HepG2 (cell line): ENCODE data around the gene TBCD. TPM values are rescaled to one million over a fixed set of nuclear protein-coding genes. Genes with fewer than 3 reads are reported as not detected.

Source experiments
- BRF2 ChIP-seq: sonication (generic); formaldehyde crosslinking; IDR thresholded peaks from 2 replicates; pipeline ENCODE4 v1.8.1; 2022; ENCODE audit warnings: mild to moderate bottlenecking, missing genetic modification reagents
- CC2D1A ChIP-seq: sonication (generic); formaldehyde crosslinking; IDR thresholded peaks from 2 replicates; pipeline ENCODE4 v1.8.1; 2023; ENCODE audit warnings: mild to moderate bottlenecking, missing genetic modification reagents
- CHCHD3 ChIP-seq: sonication (generic); formaldehyde crosslinking; IDR thresholded peaks from 2 replicates; pipeline ENCODE4 v1.8.0; 2022; ENCODE audit warnings: mild to moderate bottlenecking, missing genetic modification reagents, moderate library complexity
- CHD4 ChIP-seq: fragments of 200-600 bp; sonication (generic); IDR thresholded peaks from 2 replicates; pipeline ENCODE4 v1.7.0; 2017; ENCODE audit warnings: mild to moderate bottlenecking, low read length, borderline replicate concordance
- ETS1 ChIP-seq: sonication (generic); formaldehyde crosslinking; IDR thresholded peaks from 2 replicates; pipeline ENCODE4 v1.4.0; 2020; ENCODE audit warnings: missing genetic modification reagents
- ETV6 ChIP-seq: sonication (generic); formaldehyde crosslinking; conservative IDR thresholded peaks from 2 replicates; pipeline ENCODE4 v1.4.0; 2020; ENCODE audit warnings: missing genetic modification reagents
- GABPB1 ChIP-seq: IDR thresholded peaks from 2 replicates; pipeline ENCODE4 v1.6.1; 2016; ENCODE audit warnings: mild to moderate bottlenecking, missing genetic modification reagents, moderate library complexity, missing compliant biosample characterization
- ISX ChIP-seq: sonication (generic); formaldehyde crosslinking; conservative IDR thresholded peaks from 2 replicates; pipeline ENCODE4 v1.5.0; 2020; ENCODE audit warnings: missing genetic modification reagents
- KLF16 ChIP-seq, 2 experiments: sonication (generic) in 1 of 2; formaldehyde crosslinking in 1 of 2; IDR thresholded peaks; 2 replicates each; pipeline versions ENCODE4 v1.6.1 to v1.8.0; 2016 to 2023; ENCODE audit warnings: missing genetic modification reagents in 2 of 2, missing compliant biosample characterization in 1 of 2
- KMT2A ChIP-seq: sonication (generic); formaldehyde crosslinking; IDR thresholded peaks from 2 replicates; pipeline ENCODE4 v1.4.0; 2020; ENCODE audit warnings: missing genetic modification reagents
- NFATC3 ChIP-seq: sonication (generic); formaldehyde crosslinking; IDR thresholded peaks from 2 replicates; pipeline ENCODE4 v1.5.1; 2020; ENCODE audit warnings: mild to moderate bottlenecking, missing genetic modification reagents
- PHF8 ChIP-seq: sonication (generic); formaldehyde crosslinking; IDR thresholded peaks from 2 replicates; pipeline ENCODE4 v1.5.0; 2020; ENCODE audit warnings: missing genetic modification reagents
- PRDM4 ChIP-seq: sonication (generic); formaldehyde crosslinking; IDR thresholded peaks from 2 replicates; pipeline ENCODE4 v1.9.0; 2021; ENCODE audit warnings: missing genetic modification reagents, borderline replicate concordance
- RFX5 ChIP-seq: IDR thresholded peaks from 2 replicates; pipeline ENCODE4 v1.6.1; 2011; ENCODE audit warnings: low read depth, low read length, improper control_type of control experiment
- RXRA ChIP-seq: sonication (generic); formaldehyde crosslinking; IDR thresholded peaks from 2 replicates; pipeline ENCODE4 v1.5.1; 2020; ENCODE audit warnings: missing genetic modification reagents
- SMARCC2 ChIP-seq: fragments of 450-650 bp; IDR thresholded peaks from 2 replicates; pipeline ENCODE4 v1.6.1; 2017; ENCODE audit warnings: antibody characterized with exemption, mild to moderate bottlenecking
- TEAD2 ChIP-seq: sonication (generic); formaldehyde crosslinking; IDR thresholded peaks from 2 replicates; pipeline ENCODE4 v1.9.0; 2021; ENCODE audit warnings: missing genetic modification reagents
- TOE1 ChIP-seq: sonication (generic); formaldehyde crosslinking; IDR thresholded peaks from 2 replicates; pipeline ENCODE4 v1.4.0; 2020; ENCODE audit warnings: mild to moderate bottlenecking, missing genetic modification reagents
- ZC3H4 ChIP-seq: sonication (generic); formaldehyde crosslinking; IDR thresholded peaks from 2 replicates; pipeline ENCODE4 v1.4.0; 2020; ENCODE audit warnings: missing genetic modification reagents, borderline replicate concordance
- ZFP1 ChIP-seq: IDR thresholded peaks from 2 replicates; pipeline ENCODE4 v1.6.1; 2016
- ZKSCAN5 ChIP-seq: sonication (generic); formaldehyde crosslinking; IDR thresholded peaks from 2 replicates; pipeline ENCODE4 v1.5.1; 2020; ENCODE audit warnings: mild to moderate bottlenecking, missing genetic modification reagents
- ZNF280B ChIP-seq: sonication (generic); formaldehyde crosslinking; IDR thresholded peaks from 2 replicates; pipeline ENCODE4 v1.5.0; 2020; ENCODE audit warnings: missing genetic modification reagents, mild to moderate bottlenecking, borderline replicate concordance
- ZNF343 ChIP-seq: sonication (generic); formaldehyde crosslinking; IDR thresholded peaks from 2 replicates; pipeline ENCODE4 v1.4.0; 2020; ENCODE audit warnings: mild to moderate bottlenecking, missing genetic modification reagents
- ZNF563 ChIP-seq: sonication (generic); formaldehyde crosslinking; IDR thresholded peaks from 2 replicates; pipeline ENCODE4 v1.8.0; 2022; ENCODE audit warnings: mild to moderate bottlenecking, moderate library complexity, missing genetic modification reagents
- ZNF672 ChIP-seq: sonication (generic); formaldehyde crosslinking; IDR thresholded peaks from 2 replicates; pipeline ENCODE4 v1.8.1; 2022; ENCODE audit warnings: missing genetic modification reagents
- ZNF781 ChIP-seq: sonication (generic); formaldehyde crosslinking; IDR thresholded peaks from 2 replicates; pipeline ENCODE4 v1.5.1; 2020; ENCODE audit warnings: borderline replicate concordance, mild to moderate bottlenecking, missing genetic modification reagents; ENCODE audit errors: not compliant biosample characterization
- ZNF782 ChIP-seq: sonication (generic); formaldehyde crosslinking; IDR thresholded peaks from 2 replicates; pipeline ENCODE4 v1.4.0; 2020; ENCODE audit warnings: missing genetic modification reagents, mild to moderate bottlenecking, borderline replicate concordance
- ZSCAN31 ChIP-seq: sonication (generic); formaldehyde crosslinking; IDR thresholded peaks from 2 replicates; pipeline ENCODE4 v1.5.0; 2020; ENCODE audit warnings: low read depth, mild to moderate bottlenecking, missing genetic modification reagents
- polyA plus RNA-seq, 8 experiments: library from polyadenylated mRNA; depleted of rRNA in 3 of 8; stranded (reverse) in 7 of 8; unstranded in 1 of 8; fragments of >200 nt; fragmentation: Illumina TruSeq in 4 of 8; extraction: Trizol in 4 of 8; gene quantifications; 2 replicates each; pipeline versions ENCODE4 v1.2.1 to v1.2.3, GENCODE V29; 2011 to 2016; ENCODE audit warnings: low read depth in 4 of 8, missing spikeins in 1 of 8, mixed read lengths in 1 of 8; ENCODE audit not compliant: insufficient read depth in 1 of 8
- total RNA-seq, 5 experiments: library from RNA; depleted of rRNA; stranded (reverse); fragments of >200 nt; fragmentation: Illumina TruSeq; extraction: Trizol; gene quantifications; 2 replicates each; pipeline ENCODE4 v1.2.3, GENCODE V29; 2016; ENCODE audit warnings: low read depth in 1 of 5

The TBCD gene
- total and polyA plus RNA-seq, 2 of the 13 experiments (the other 11 are each of a cell fraction or from before 2014, with no cell fraction given): 33.9 to 54.8 TPM

GRCh38 chr17:82875407-82875856 lies 123.6 kb downstream of the TBCD start (continued):
- TF ChIP-seq CHD4 (no peak), ZSCAN31 (CRISPR knock-in tag) (no peak), KLF16 (CRISPR knock-in tag; IDR thresholded peaks at IDR 0.05) (no peak), ZNF782 (CRISPR knock-in tag) (no peak), ZC3H4 (CRISPR knock-in tag) (no peak), ZFP1 (CRISPR knock-in tag) (no peak), GABPB1 (CRISPR knock-in tag) (peak; percentile 51; the same call in 1 of the 2 replicates), TEAD2 (CRISPR knock-in tag) (no peak), ZKSCAN5 (CRISPR knock-in tag) (no peak), NFATC3 (CRISPR knock-in tag) (no peak), SMARCC2 (no peak), ZNF781 (CRISPR knock-in tag) (no peak), TOE1 (no peak), CHCHD3 (CRISPR knock-in tag) (no peak), ZNF672 (CRISPR knock-in tag) (no peak), PRDM4 (CRISPR knock-in tag) (no peak), CC2D1A (CRISPR knock-in tag) (no peak), KMT2A (CRISPR knock-in tag) (peak; percentile 34; the same call in 1 of the 2 replicates), RXRA (CRISPR knock-in tag) (0 out of 2 replicates have a peak, but pooled peaks have one; percentile 50), ETV6 (no peak), ZNF280B (CRISPR knock-in tag) (no peak), ISX (CRISPR knock-in tag) (no peak), BRF2 (no peak), PHF8 (CRISPR knock-in tag) (peak; percentile 38), RFX5 (no peak), ZNF343 (no peak), ZNF563 (CRISPR knock-in tag) (no peak), ETS1 (CRISPR knock-in tag) (no peak)
